GM18907 (cell line): ENCODE measurements around the gene C6orf118.

ENCODE experiments used
- ATAC-seq: cut with Tn5 transposase; IDR thresholded peaks from one replicate; pipeline ENCODE4 v1.9.1; 2021; ENCODE audit warnings: mild to moderate bottlenecking, moderate library complexity; ENCODE audit not compliant: unreplicated experiment

Gene C6orf118

DNA sequence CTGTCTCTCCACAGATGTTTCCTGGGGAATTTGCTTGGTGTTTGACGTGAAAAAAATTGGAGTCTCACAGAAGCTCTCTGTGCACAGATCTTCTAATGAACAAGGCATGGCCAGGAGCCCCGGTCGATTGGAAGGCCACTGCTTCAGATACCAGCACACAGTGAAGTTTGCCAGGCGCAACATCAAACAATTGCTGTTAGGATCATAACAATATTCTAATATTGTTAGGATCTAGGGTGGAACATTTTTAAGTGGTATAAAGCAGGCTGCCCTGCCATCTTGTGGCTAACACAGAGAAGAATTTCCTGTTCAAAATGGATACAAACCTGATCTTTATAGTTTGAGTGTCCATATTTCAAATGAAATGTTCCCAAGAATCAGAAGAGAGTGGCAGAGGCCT, 64.1 kb downstream of the C6orf118 start:
- no peak for ATAC-seq

DNA sequence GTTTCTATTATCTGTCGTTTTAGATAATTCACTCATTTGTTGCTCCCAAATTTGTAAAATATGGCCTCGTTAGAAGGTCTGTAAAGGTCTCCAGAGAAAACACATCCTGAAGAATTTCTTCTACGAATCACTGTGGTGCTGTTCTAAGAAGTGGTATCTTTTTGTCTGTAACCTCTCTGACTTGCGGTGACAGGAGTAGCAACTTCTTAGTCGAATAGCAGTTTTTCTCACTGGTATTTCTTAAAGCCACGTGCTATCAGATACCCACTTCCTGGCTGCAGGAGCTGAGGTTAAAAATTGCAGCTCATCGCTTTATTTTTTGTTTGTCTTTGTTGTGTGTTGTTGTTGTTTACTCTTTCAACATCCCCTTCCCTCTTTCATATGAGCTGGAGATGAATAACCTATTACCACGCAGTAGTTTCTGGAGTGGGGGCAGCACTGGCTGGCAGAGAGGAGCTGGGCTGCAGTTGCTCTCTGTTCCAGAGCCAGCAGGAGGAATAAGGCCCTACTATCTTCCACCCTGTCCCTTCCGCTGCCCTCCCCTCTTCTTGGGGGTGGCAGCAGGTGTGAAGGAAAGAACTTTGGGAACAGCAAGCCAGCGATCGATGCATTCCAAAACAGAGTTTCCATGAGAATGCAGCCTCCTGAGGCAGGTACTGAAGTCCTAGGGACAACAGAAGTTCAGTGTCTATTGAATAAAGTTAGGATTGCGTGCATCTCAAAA, 64.7 kb downstream of the C6orf118 start:
- ATAC-seq: no peak

DNA sequence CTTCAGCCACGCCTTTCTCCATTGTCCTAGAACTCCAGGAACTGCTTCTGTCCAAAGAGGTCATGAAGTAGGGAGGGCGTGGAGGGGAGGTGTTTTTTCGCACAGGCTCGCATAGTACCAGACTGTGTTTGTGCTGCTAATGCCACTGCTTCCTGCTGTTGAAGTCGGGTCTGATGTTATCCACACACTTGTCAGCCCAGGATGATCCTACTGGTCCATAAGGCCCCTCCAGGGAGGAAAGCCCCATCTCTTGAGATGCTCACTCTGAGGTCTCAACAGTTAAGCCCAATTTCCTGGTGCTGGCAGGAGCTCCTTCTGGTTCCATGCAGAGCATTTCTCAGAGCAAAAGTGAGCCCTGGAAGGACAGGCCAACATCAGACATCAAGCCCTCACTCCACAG, 65.6 kb downstream of the C6orf118 start:
- no peak for ATAC-seq

DNA sequence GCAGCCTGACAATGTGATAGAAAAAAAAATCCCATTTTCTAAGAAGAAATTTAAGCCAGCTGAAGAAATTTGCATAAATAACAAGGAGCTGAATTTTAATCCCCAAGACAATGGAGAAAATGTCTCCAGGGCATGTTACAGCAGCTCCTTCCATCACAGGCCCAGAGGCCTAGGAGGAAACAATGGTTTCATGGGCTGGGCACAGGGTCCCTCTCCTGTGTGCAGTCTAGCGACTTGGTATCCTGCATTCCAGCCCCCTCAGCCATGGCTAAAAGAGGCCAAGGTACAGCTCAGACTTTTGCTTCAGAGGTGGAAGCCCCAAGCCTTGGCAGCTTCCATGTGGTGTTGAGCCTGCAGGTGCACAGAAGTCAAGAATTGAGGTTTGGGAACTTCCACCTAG, 73.1 kb downstream of the C6orf118 start:
- no peak for ATAC-seq

DNA sequence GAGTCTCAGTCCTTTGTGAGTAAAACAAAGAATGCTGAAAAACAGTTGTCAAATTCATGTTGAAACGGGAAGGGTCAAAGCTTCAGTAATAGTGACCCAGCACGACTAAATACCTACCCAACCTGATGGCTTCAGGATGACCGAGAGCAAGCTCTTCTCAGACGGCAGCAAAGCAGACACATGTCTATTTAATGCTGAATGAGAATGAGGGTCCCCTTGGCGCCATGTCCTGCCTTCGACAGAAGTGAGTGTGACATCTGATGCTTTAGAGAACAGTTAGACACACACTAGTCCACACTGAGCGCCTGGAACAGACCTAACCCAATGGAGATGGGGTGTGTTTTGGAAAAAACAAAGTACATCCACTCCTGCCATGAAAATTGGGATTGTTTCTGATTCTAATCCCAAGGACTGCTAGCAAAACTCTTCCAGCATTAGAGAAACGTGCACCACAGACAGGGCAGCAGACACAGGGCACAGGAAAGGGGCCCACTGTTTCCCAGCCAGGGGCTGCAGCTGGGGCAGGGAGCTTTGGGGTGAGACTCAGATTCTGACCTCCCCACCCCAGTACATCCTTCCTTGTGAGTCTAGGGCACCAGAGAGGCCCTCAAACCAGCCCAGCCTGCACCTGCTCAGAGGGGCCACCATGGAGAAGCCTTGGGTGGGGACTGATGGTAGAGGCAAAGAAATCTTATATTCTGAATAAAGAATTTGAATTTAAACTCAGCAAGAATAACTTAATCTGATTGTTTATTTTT, 76.5 kb downstream of the C6orf118 start:
- no peak for ATAC-seq

DNA sequence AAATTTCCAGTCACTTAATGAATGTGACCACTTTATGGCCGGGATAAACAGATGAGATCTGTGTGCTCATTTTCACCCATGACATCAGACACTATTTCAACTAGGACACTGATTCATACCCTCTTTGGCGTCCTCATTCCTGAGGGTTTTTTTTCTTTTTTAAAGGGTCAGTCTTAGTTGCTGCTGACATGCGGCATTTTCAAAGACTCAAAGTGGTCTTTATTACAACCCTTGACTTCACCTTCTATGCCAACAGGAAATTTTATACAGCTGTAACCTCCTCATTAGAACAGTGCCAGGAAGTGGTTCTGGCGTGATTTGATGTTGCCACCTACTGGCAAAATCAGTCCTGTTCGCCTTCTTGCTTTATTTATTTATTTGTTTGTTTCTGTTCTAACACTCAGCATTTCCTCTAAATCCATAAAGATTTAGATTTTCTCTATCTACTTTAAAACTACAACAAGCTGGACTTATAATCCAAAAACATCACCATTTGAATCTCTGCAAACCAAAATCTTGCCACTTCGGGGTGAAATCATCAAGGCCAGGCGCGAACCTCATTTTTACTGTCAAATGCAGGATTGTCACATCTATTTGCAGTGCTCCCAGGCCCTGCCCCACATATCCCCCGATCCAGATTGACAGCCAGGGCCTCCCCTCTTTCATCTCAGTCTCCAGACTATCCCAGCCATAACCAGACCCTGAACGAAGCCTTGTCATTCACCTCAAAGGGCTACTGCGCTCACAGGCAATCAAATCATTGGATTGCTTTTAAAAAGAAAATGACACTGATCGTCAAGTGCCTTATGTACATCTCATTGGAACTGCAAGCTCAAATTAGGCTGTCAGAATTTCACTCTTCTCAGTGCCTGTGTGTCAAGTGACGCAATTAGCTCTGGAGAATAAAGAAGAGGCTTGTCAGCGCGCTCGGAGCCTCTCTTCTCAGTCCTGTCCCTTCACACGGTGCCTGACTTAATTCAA, 77.5 kb downstream of the C6orf118 start:
- no peak for ATAC-seq

DNA sequence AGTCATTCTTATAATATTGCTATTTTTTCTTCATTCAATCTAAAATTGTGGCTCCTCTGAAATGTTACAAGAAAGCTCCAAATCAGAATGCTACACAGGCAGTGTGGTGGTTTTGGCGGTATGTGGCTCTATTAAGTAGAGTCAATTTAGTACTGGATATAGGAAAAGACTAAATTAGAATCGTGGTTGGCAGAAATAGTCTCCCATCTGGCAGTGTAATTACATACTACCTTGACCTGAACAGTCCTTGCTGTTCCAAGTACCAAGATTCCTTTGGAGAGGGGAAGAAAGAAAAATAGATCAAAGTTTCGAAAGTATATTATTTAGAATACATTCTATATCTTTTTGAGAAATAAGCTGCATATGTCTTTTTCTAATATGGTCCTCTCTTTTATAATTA, 78.2 kb downstream of the C6orf118 start:
- ATAC-seq: no peak
